ENCODE measurements around the gene TMED8.
"Not testable (repeated sequence)": the region's sequence is repeated elsewhere in the genome, so short reads cannot be mapped to it uniquely, and the experiment has no call there.

TMED8 gene

GRCh38 chr14:77320238-77320935 lies 56.5 kb downstream of the TMED8 start, which contains the start of gene POMT2:
Gene POMT2, minus strand, starts transcription at chr14:77320883. Its CDS starts 202 bp downstream, at chr14:77320681.
- peak; percentile 54 to 86 for DNase-seq

GRCh38 chr14:77319422-77319821 lies 57.5 kb downstream of the TMED8 start:
- DNase-seq: no peak

- not testable (repeated sequence) for DNase-seq
Observed at GRCh38 chr14:77318756-77319155, 58.1 kb downstream of the TMED8 start.

GRCh38 chr14:77318006-77318553 lies 58.8 kb downstream of the TMED8 start:
- no peak for DNase-seq

GRCh38 chr14:77316872-77317301 lies 60.0 kb downstream of the TMED8 start:
- DNase-seq: no peak

- DNase-seq: no peak
Observed at GRCh38 chr14:77316195-77316505, 60.7 kb downstream of the TMED8 start.

GRCh38 chr14:77314539-77315457 lies 62.1 kb downstream of the TMED8 start:
- DNase-seq: no peak

GRCh38 chr14:77314043-77314442 lies 62.9 kb downstream of the TMED8 start:
- DNase-seq: peak in 1 of 2 experiments; percentile 36

GRCh38 chr14:77313371-77313770 lies 63.5 kb downstream of the TMED8 start:
- DNase-seq: no peak

- DNase-seq: no peak
Observed at GRCh38 chr14:77311217-77311616, 65.7 kb downstream of the TMED8 start.

- DNase-seq: no peak
Observed at GRCh38 chr14:77310026-77310425, 66.9 kb downstream of the TMED8 start.

- no peak for DNase-seq
Observed at GRCh38 chr14:77309131-77309530, 67.8 kb downstream of the TMED8 start.

- no peak for DNase-seq
Observed at GRCh38 chr14:77306851-77307496, 69.9 kb downstream of the TMED8 start.

- DNase-seq: no peak
Observed at GRCh38 chr14:77306416-77306815, 70.5 kb downstream of the TMED8 start.

- DNase-seq: no peak
Observed at GRCh38 chr14:77305696-77306095, 71.2 kb downstream of the TMED8 start.

GRCh38 chr14:77303417-77304156 lies 73.3 kb downstream of the TMED8 start:
- DNase-seq: peak; percentile 71 to 87

- DNase-seq: no peak
Observed at GRCh38 chr14:77302926-77303325, 74.0 kb downstream of the TMED8 start.

- DNase-seq: peak in 1 of 2 experiments; percentile 34
Observed at GRCh38 chr14:77301103-77301502, 75.8 kb downstream of the TMED8 start.

- no peak for DNase-seq
Observed at GRCh38 chr14:77299771-77300170, 77.1 kb downstream of the TMED8 start.

GRCh38 chr14:77296906-77297305 lies 80.0 kb downstream of the TMED8 start:
- no peak for DNase-seq

GRCh38 chr14:77296155-77296554 lies 80.7 kb downstream of the TMED8 start:
- DNase-seq: no peak

GRCh38 chr14:77290705-77291104 lies 86.2 kb downstream of the TMED8 start:
- DNase-seq: no peak

All from SW 1271 (cell line).